Erythroblast (primary cell): ENCODE measurements around the gene TRIM7.

Experiments used
- DNase-seq, 2 experiments: peaks; one replicate each; lab custom pipeline; 2025; lab: John Stamatoyannopoulos, UW
- GATA1 ChIP-seq: IDR thresholded peaks from 2 replicates; pipeline ENCODE4 v1.6.1; 2011; ENCODE audit warnings: low read depth, mild to moderate bottlenecking, control low read depth, low read length, moderate library complexity
- POLR2A ChIP-seq: IDR thresholded peaks from 2 replicates; pipeline ENCODE4 v1.6.1; 2011; ENCODE audit warnings: mild to moderate bottlenecking, low read length

Gene TRIM7

GRCh38 chr5:181198106-181198685 lies 6.8 kb downstream of the TRIM7 start:
- TF ChIP-seq GATA1, result no peak
- no peak for TF ChIP-seq POLR2A

DNA sequence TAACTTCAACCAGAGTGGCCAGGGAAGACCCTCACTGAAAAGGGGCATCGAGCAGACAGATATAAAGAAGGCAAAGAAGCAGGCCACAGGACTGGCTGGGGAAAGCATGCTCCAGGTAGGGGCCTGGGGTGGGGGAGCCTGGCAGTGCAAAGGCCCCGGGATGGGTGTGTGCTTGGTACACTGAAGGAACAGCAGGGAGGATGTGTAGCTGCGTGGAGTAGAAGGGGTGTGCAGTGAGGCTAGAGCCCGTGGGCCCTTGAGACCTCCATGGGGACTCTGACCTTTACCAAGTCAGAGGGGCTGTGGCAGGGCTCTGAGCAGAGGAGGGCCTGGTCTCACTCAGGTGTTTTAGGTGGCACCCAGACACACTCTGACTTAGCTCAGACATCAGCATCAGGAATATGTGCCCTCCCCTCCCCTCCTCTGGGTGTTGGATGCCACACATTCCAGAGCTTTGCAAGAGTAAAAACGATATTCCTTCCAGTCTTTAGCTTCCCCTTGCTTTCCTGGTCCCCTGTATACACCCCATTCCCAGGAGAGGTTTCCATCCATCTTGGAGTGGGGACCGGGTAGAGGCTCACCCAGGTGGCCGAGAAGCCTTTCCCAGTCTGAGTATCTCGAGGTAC lies 7.6 kb downstream of the TRIM7 start:
- no peak for DNase-seq
- TF ChIP-seq POLR2A (no peak), GATA1 (no peak)

More at GRCh38 chr5:181198106-181198685, 6.8 kb downstream of the TRIM7 start:
- no peak for DNase-seq

DNA sequence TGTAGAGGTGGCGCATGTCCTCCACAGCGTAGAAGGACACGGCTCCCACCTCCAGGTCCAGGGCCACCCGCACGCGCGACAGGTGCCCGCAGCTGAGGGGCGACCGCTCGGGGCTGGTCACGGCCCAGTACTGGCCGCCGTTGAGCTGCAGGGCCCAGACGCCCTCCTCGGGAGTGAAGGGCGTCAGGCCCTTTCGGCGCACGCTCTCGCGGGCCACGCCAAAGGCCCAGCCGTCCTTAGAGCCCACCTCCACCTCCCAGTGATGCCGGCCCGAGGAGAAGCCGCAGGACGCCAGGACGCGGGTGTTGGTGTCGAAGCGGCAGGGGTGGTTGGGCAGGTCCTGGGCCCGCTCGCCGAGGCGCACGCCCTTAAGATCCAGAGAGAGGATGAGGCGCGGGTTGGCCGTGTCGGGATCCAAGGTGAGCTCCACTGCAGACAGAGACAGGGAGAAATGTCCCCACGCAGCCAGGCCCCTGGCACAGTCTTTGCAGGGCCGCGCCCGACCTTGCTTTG lies 9.7 kb downstream of the TRIM7 start:
- DNase-seq, result no peak
- no peak for TF ChIP-seq POLR2A

DNA sequence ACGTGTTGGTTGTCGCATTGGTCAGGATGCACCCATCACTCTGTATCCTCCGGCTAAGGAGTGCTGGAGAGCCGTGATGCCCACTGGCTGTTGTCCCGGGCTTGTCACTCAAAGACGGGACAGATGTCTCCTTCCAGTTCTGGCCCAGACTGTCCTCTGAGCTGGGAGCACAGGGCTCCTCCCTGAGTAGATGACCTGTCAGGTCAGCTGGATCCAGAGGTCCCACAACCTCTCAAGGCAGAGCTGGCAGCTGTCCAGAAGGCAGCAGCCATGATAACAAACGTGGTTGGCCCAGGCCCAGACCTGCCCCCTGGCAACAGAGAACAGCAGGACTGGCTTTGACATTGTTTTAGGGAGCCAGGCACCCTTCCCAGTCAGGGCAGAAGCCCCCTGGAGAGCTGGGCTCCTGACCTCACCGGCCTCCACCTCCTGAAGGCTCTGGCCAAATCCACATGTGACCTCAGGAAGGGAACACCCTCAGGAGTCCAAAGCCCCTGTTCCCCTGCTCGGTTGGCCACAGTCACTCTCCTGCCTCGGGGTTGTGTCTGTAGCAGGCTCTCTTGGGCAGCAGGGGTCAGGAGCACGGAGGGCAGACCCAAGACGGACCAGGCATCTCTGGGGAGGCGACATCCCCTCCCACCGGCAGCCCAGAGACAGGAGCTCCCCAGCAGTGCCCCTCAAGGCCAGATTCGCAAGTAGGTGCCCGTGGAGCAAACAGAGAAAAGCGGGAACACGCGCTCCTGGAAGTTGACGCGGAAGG lies 10.3 kb downstream of the TRIM7 start:
- DNase-seq, result no peak
- TF ChIP-seq GATA1, result no peak
- no peak for TF ChIP-seq POLR2A

- TF ChIP-seq POLR2A (no peak), GATA1 (no peak)
- DNase-seq, result no peak
Measured at GRCh38 chr5:181193656-181194055, 11.3 kb downstream of the TRIM7 start.

DNA sequence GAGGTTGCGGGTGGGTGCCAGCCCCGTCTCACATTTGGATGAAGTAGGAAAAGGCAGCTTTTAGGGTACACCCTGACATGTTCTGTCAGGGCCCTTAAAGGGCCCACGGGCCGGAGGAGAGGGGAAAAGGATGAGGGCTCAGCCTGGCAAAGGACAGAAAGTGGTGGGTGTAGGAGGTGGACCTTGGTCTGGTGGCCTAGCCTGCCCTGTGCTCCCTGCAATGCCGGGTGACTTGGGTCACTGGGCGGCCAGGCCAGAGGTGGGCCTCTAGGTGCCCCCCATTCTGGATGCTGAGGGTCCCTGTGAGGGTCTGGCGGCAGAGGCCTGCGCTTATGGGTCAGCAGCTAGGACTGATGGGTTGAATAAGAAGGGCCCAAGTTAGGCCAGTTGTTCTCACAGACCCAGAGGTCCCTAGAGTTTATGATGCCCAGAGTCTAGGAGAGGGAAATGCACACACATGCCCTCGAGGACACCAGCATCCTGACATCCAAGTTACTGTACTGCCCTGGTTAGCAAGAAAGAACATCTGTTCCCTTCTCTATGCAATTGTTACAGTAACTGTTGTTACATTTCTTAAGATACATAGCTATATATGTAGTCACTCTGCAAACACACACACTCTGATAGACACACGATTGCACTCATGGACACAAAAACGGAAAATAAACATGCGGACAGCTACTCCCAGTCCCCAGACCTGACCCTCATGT lies 12.5 kb downstream of the TRIM7 start:
- no peak for TF ChIP-seq GATA1
- no peak for DNase-seq

- no peak for DNase-seq
- peak; percentile 61 for TF ChIP-seq POLR2A
- no peak for TF ChIP-seq GATA1
Measured at GRCh38 chr5:181191526-181192336, 13.3 kb downstream of the TRIM7 start.

DNA sequence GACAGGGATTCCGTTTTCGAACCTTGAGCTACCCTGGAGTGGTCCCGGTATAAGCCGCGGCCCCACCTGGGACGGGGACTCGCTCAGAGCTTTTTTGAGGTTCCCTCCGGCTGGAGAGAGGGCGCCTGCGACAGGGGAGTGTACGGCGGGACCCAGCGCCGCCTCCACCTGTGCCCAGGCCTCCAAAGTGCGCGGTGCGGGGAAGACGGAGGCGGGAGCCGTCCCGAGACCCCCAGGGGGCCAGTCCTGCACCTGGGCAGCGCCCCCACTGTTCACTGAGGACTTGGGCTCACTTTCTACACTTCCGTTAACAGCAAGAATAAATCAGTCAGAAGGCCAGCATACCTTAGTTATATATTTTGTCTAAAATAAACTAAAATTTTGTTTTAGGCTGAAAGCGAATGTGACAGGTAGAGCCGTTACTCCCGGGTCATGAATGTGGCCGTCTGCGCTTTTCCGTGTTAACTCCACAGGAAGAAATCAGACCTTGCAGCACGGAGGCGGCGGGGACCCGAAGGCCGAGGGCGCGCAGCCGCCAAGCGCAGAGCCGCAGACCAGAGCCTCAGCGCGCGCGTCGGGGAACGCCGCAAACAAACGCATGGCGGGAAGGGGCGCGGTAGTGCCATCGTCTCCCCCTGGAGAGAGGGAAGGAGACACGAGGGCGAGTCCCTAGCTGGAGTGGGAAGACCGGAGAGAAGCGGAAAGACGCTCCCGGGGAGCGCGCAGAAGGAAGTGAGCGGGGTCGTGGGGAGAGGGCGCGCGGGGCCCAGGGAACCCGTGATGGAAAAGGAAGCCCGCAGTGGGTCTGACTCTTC lies 14.1 kb downstream of the TRIM7 start:
- no peak for DNase-seq
- TF ChIP-seq POLR2A (no peak), GATA1 (no peak)

DNA sequence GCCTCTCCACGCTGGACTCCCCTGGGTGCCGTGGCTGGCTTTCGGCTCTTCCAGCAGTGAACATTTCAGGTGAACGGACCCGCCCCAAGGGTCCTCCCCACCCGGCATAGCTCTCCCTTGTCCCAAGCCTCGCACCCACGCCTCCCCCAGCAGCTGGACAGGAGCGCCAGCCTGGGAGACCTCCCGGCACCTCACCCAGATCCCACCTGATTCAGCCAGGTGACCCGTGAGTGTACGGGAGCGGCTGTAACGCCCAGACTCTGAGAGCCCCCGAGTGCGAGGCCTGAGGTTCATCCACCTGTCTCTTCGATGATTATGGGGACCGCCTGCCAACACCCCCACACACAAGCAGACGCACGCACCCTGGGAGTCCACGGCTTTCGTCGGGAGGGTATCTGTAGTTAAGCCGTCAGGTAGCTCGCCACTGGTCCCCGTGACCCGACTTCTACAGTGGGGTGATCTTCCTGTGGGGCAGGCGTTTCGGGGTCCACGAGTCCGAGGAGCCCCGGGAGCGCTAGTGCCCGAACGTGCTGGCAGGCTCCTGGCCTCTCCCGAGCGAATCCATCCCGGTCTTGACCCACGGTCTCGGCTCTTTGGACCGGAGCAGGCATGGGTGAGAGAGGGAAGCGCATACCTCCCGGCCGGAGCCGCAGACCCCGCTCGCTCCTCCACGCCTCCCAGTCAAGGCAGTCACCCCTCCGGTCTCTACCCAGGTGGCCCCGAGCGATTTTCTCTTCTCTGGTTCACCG lies 14.9 kb downstream of the TRIM7 start:
- no peak for DNase-seq
- TF ChIP-seq POLR2A (no peak), GATA1 (no peak)

DNA sequence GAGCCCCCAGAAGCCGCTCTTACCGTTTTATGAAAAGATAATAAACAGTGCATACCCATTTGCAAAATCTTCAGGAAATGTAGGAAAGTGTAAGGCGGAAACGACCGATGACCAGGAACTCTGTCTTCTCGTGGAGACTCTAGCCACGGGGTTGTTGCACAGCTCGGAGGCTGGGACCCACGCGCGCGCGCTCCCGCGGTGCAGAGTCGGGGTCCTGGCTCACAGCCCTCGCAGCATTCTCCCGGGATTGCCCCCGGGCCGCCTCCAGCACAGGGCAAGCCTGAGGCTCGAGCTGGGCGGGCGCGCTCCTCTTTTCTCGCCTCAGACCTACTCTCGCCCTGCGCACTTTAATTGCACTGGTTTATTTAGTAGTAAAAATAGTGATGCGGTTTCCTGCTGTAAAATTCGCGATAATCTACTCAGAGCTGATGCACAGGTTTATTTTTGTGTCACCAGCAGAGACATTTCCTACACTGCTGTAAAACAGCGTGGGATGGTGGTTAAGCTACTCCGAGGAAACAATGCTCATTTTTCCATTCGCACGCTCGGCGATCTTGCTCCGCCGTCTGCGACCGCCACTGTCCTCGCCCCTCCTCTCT lies 15.5 kb downstream of the TRIM7 start:
- DNase-seq, result no peak

GRCh38 chr5:181188700-181189362 lies 16.2 kb downstream of the TRIM7 start:
- DNase-seq, result no peak
- no peak for TF ChIP-seq GATA1
- TF ChIP-seq POLR2A, result no peak

More for the DNA sequence above, 15.5 kb downstream of the TRIM7 start:
- TF ChIP-seq GATA1, result no peak
